Measurements from ENCODE around the gene FATE1.
"Not testable (repeated sequence)": the region's sequence is repeated elsewhere in the genome, so short reads cannot be mapped to it uniquely, and the experiment has no call there.

FATE1 gene

GRCh38 chrX:151715752-151716151, at the start of gene FATE1:
Gene FATE1 (plus strand): TSS chrX:151716035. CDS start chrX:151716120, 85 bp downstream.
- DNase-seq (ENCODE audit: low spot score): no peak

DNA sequence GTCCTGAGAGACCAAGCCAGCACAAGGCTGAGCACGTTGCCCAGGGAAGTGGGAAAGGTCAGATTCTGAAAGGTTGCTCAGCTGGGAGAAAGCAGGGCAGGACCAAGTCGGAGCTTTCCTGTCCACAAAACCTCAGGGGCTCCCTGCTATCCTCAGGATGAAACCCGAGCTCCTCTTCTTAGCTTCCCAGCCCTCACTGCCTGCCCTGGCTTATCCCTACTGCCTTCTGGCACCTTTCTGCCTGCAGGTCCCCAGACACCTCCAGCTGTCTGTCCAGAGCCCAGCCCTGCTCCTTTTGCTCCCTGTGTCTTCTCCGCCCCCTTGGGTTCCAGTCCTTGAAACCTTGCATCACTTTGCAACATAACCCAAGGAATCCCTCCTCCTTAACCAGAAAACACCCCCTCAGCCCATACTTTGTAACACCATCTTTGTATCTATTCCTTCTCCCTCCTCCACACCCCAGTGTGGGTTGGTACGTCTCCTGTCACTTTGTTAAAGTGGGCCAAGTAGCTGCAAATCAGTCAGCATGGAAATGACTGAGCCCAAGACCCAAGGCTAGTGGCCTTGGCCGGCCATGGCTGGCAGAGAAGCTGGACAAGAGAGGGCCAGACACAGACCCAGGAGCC, 40.6 kb upstream of the FATE1 start:
- DNase-seq (ENCODE audit: low spot score): no peak

DNA sequence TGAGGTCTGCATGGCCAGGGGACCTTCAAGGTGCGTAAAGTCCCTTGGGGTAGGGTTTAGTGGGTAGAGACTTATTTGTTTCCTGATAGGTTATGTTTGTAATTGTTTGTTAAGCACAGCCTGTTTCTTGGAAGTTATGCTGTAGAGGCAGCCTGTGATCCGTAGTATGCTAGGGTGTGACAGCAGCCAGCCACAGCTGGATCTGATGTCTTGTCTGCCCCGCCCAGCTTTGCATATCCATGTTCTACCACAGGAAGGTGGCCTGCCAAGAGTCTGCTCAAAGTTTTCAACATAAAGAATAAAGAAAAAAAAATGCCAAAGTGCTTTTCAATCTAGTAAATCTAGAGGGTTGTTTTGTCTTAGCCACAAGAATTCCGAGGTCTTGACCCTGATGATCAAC, 39.6 kb upstream of the FATE1 start:
- DNase-seq (ENCODE audit: low spot score): no peak

DNA sequence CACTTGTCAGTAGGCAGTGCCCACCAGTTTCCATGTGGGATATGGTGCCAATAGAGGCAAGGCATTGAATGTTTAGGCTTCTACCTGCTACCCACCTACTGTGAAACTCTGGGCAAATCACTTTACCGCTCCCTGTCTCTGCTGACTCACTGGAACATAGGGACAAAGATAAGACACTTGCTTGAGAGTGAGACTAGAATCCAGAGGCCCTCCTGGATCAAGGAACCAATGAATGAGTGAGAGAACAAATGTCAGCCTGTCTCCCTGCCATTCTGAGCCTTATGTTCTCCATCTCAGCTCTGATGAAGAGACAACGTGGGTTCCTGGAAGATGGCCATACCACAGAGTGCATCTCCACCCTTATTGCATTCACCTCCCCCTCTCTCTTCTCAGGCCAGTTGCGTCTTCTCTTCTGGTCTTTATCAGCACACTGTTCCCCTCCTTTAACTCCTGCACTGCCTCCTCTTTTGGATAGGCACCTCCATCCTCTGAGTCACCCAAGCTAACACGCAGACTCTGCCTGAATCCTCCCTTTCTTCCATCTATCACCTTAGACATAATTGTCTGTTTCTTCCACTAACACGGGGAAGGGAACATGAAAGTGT, 35.9 kb upstream of the FATE1 start:
- no peak for DNase-seq (ENCODE audit: low spot score)

- peak; percentile 19 for DNase-seq (ENCODE audit: low spot score)
Measured at GRCh38 chrX:151680805-151681204, 35.0 kb upstream of the FATE1 start.

DNA sequence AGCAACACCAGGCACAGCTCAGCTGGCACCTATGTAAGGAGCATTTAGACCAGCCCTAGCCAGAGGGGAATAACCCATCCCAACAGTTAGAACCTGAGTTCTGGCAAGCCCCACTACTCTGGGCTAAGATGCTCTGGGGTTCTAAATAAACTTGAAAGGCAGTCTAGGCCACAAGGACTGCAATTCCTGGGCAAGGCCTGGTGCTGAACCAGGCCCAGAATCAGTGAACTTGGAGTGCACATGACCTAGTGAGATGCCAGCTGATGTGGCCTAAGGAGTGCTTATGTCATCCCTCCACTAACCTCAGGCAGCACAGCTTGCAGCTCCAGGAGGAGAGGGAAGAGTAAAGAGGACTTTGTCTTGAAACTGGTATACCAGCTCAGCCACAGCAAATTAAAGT, 28.2 kb upstream of the FATE1 start:
- DNase-seq (ENCODE audit: low spot score): no peak

GRCh38 chrX:151688695-151689094, 27.1 kb upstream of the FATE1 start:
- DNase-seq (ENCODE audit: low spot score): no peak

DNA sequence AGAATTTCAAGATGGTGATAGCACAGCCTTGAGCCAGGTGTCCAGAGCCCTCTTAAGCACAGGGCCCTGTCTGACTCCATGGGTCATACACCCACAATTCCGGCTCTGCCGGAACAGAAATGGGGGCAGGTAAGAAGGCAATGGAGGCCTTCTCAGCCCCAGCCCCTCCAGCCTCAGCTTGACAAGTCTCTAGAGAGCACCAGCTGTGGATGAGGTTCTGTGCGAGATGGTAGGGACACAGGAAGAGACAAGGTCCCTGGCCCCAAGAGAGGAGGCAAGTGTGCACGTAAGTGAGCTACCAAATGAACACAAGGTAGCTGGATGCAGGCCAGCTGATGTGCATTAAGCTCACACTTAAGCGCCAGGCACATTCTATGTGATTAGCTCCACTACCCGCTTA, 23.0 kb upstream of the FATE1 start:
- DNase-seq (ENCODE audit: low spot score): no peak

GRCh38 chrX:151694121-151694520, 21.7 kb upstream of the FATE1 start:
- no peak for DNase-seq (ENCODE audit: low spot score)

DNA sequence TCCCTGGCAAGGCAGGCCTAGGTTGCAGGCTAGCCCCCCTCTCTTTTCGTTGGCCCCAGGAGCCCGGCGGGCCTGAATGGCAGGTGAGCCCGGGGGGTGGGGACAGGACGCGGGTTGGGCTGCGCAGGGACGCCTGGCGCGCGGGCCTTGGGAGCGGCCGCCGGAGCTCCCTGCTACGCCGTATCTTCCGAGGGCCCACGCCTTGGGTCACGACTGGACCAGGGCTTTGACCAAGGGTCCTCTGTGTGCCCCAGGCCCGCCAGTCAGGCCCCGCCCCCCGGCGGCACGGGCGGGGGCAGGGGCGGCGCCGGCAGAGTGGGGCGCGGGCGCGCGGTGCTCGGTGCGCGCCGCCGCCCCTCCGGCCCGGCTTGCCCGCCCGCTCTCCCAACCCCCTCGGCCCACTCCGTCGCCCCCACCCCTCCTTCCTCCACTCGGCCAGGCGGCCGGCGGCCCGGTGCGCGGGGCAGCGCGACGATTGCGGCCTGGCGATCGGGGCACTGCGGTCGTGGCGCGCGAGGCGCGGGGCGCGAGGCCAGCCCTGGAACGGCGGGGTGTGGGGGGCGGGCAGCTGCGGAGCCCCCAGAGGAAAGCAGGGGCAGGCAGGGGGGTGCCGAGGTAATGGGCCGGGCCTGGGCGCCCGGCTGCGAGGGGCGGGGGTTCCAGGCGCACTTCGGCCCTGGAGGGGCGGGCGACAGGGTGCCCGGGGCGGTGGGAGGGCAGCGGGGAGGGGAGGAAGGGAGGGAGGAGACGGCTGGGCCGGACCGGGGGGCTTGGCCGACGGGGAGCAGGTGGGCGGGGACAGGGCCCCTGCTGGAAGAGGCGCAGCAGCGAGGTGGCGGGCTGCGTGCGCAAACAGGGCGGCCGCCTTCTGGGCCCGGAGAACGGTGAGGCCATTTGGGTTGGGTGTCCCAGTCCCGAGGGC, 20.9 kb upstream of the FATE1 start, which contains the start of gene PRRG3:
Gene PRRG3, plus strand, starts transcription at position 798 of the 922 bp plus-strand sequence. CDS start 3,357 bp downstream, outside the sequence.
- DNase-seq (ENCODE audit: low spot score): no peak

DNA sequence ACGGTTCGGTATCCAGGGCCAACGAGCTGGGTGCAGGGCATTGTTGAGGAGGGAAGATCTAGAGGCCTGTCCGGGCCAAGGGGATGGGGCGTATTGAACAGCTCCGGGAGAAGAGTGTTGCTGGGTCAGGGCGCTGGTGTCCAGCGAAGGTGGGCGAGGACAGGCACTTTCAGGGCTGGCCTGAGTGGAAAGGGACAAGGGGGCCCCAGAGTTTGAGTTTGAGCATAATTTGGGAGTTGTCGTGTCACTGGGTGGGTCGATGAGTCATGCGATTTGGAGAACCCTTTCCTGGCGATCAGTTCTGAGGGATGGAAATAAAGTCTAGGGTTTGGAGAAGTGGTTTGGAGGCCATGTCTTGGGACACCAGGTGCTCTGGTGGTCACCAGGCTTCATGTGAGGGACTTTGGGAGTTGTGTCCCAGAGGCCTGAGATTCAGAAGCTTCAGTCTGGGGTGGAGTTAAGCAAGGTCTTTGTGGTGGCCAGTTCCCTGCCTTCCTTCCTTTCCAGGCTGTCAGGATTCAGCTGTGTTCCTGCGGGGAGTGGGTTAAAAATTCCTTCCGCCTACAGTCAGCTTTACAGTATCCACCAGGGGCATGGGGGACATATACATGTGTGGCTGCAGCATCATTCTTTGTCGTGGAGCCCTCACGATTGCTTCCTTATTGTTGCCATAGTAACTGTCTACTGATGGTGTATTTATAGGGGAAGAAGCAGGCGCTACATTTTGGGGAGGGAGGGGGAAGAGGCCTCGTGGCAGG, 20.1 kb upstream of the FATE1 start:
- no peak for DNase-seq (ENCODE audit: low spot score)

DNA sequence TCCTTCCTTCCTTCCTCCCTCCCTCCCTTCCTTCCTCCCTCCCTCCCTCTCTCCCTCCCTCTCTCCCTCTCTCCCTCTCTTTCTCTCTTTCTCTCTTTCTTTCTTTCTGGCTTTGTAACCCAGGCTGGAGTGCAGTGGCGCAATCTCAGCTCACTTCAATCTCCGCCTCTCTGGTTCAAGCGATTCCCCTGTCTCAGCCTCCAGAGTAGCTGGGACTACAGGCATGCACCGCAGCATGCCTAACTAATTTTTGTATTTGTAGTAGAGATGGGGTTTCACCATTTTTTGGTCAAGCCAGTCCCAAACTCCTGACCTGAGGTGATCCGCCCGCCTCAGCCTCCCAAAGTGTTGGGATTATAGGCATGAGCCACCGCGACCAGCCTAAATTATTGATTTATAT, 18.8 kb upstream of the FATE1 start:
- not testable (repeated sequence) for DNase-seq (ENCODE audit: low spot score)

- DNase-seq (ENCODE audit: low spot score): peak; percentile 87
Measured at GRCh38 chrX:151697522-151697921, 18.3 kb upstream of the FATE1 start.

GRCh38 chrX:151698485-151698884, 17.4 kb upstream of the FATE1 start:
- no peak for DNase-seq (ENCODE audit: low spot score)

- no peak for DNase-seq (ENCODE audit: low spot score)
Measured at GRCh38 chrX:151699746-151700145, 16.1 kb upstream of the FATE1 start.

DNA sequence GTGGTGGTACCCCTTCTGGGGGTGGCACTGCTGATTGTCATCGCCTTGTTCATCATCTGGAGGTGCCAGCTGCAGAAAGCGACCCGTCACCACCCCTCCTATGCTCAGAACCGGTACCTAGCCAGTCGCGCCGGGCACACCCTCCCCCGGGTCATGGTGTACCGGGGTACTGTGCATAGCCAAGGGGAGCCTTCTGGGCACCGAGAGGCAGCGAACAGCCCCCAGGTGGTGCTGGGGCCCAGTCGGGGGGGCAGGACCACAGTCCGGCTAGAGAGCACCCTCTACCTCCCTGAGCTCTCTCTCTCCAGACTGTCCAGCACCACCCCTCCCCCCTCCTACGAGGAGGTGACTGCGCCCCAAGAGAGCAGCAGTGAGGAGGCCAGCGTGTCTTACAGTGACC, 15.3 kb upstream of the FATE1 start:
- DNase-seq (ENCODE audit: low spot score): no peak

- no peak for DNase-seq (ENCODE audit: low spot score)
Measured at GRCh38 chrX:151701071-151701470, 14.8 kb upstream of the FATE1 start.

DNA sequence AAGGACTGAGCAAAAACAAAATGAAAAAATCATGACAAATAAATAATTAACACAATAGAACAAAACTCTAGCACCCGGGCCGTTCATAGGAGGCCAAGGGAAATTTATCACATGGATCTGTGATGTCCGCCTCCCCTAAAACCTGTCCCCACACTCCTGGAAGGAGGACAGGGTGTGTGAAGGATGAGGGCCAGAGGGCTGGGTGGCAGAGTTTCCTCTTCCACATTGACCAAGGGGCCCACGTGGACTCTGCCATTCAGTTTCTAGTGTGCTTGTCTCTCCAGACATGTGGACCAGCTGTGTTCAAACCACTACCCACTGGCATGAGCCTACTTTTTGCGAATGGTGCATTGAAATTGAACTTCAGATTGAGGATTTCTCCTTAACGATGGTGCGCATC, 14.3 kb upstream of the FATE1 start:
- DNase-seq (ENCODE audit: low spot score): no peak

DNA sequence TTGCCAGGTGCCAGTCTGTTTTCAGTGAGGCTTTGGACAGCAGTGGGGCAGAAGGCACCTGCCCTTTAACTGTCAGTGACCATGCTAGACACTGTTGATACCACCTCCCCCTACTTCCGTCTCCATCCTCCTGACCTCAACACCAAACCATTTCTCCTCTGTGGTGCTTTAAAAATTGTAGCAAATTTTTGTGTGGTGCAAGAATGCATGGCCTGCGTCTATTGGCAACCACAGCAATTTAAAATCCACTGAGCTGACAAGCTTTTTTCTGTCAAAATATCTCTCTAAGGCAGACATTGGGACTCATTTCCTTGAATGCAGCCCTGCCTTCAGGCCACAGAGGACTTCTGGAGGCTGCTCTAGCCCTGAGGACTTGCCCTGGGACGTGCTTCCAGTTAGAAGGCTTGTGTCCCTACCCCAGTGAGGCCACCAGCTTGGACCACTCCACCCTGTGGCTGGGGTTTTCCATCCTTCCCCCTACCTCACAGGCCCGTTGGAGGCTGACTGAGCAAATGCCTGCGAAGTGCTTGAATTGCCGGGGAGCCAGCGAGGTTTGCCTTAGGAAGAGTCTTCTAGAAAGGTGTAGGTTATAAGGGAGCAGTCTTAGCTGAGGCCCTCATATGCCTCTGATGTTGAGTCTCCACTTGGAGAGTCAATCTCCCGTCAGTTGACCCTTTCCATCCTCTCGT, 13.7 kb upstream of the FATE1 start:
- no peak for DNase-seq (ENCODE audit: low spot score)

GRCh38 chrX:151702741-151703340, 13.0 kb upstream of the FATE1 start:
- no peak for DNase-seq (ENCODE audit: low spot score)

- DNase-seq (ENCODE audit: low spot score): no peak
Measured at GRCh38 chrX:151703487-151703886, 12.3 kb upstream of the FATE1 start.

Measured in AG08395 (cell line).